HEK293 (cell line): ENCODE results near the gene ZCCHC8.

Experiments used
- IKZF3 ChIP-seq: fragments of 450-650 bp; IDR thresholded peaks from 2 replicates; pipeline ENCODE4 v1.5.0; 2018; ENCODE audit warnings: missing biosample characterization, mild to moderate bottlenecking, missing genetic modification characterization, moderate library complexity
- KLF8 ChIP-seq: fragments of 450-650 bp; formaldehyde crosslinking; IDR thresholded peaks from 2 replicates; pipeline ENCODE4 v1.5.1; 2016; ENCODE audit warnings: missing biosample characterization, missing genetic modification characterization
- MEIS1 ChIP-seq: sonication (generic); formaldehyde crosslinking; IDR thresholded peaks from 2 replicates; pipeline ENCODE4 v1.8.1; 2022; ENCODE audit warnings: missing genetic modification reagents, mild to moderate bottlenecking, borderline replicate concordance
- PATZ1 ChIP-seq: fragments of 450-650 bp; formaldehyde crosslinking; IDR thresholded peaks from 2 replicates; pipeline ENCODE4 v1.5.1; 2016; ENCODE audit warnings: missing biosample characterization, missing genetic modification characterization
- PBX3 ChIP-seq: sonication (generic); formaldehyde crosslinking; IDR thresholded peaks from 2 replicates; pipeline ENCODE4 v1.8.1; 2022; ENCODE audit warnings: mild to moderate bottlenecking, moderate library complexity, missing genetic modification reagents
- PRDM6 ChIP-seq: fragments of 450-650 bp; formaldehyde crosslinking; IDR thresholded peaks from 2 replicates; pipeline ENCODE4 v1.5.1; 2017; ENCODE audit warnings: missing biosample characterization, missing genetic modification characterization
- SCRT2 ChIP-seq: fragments of 450-650 bp; formaldehyde crosslinking; IDR thresholded peaks from 2 replicates; pipeline ENCODE4 v1.5.1; 2016; ENCODE audit warnings: missing biosample characterization, missing genetic modification characterization
- SP7 ChIP-seq: fragments of 450-650 bp; formaldehyde crosslinking; IDR thresholded peaks from 2 replicates; pipeline ENCODE4 v1.5.1; 2016; ENCODE audit warnings: missing biosample characterization, missing genetic modification characterization
- YY1 ChIP-seq: fragments of 450-650 bp; formaldehyde crosslinking; IDR thresholded peaks from 2 replicates; pipeline ENCODE4 v1.5.1; 2018; ENCODE audit warnings: missing biosample characterization, missing genetic modification characterization
- ZBTB10 ChIP-seq: fragments of 450-650 bp; formaldehyde crosslinking; IDR thresholded peaks from 2 replicates; pipeline ENCODE4 v1.5.1; 2016; ENCODE audit warnings: missing biosample characterization, missing genetic modification characterization
- ZBTB20 ChIP-seq: fragments of 450-650 bp; formaldehyde crosslinking; IDR thresholded peaks from 2 replicates; pipeline ENCODE4 v1.5.1; 2016; ENCODE audit warnings: missing biosample characterization, missing genetic modification characterization
- ZBTB26 ChIP-seq: fragments of 450-650 bp; formaldehyde crosslinking; optimal IDR thresholded peaks from 2 replicates; pipeline ENCODE3; 2016; ENCODE audit warnings: missing biosample characterization, mild to moderate bottlenecking, missing genetic modification characterization
- ZBTB8A ChIP-seq: fragments of 450-650 bp; formaldehyde crosslinking; IDR thresholded peaks from 2 replicates; pipeline ENCODE4 v1.5.1; 2016; ENCODE audit warnings: missing biosample characterization, missing genetic modification characterization
- ZEB2 ChIP-seq: fragments of 450-650 bp; formaldehyde crosslinking; IDR thresholded peaks from 2 replicates; pipeline ENCODE4 v1.5.1; 2016; ENCODE audit warnings: missing biosample characterization, missing genetic modification characterization
- ZFHX2 ChIP-seq: fragments of 450-650 bp; formaldehyde crosslinking; conservative IDR thresholded peaks from 2 replicates; pipeline ENCODE4 v1.5.1; 2016; ENCODE audit warnings: missing biosample characterization, missing genetic modification characterization
- ZIC2 ChIP-seq: fragments of 450-650 bp; formaldehyde crosslinking; IDR thresholded peaks from 2 replicates; pipeline ENCODE4 v1.5.1; 2016; ENCODE audit warnings: missing biosample characterization, missing genetic modification characterization
- ZNF121 ChIP-seq: fragments of 450-650 bp; formaldehyde crosslinking; IDR thresholded peaks from 2 replicates; pipeline ENCODE4 v1.5.1; 2016; ENCODE audit warnings: missing biosample characterization, missing genetic modification characterization
- ZNF140 ChIP-seq: fragments of 450-650 bp; formaldehyde crosslinking; IDR thresholded peaks from 2 replicates; pipeline ENCODE4 v1.5.1; 2016; ENCODE audit warnings: missing biosample characterization, missing genetic modification characterization
- ZNF146 ChIP-seq: fragments of 450-650 bp; formaldehyde crosslinking; IDR thresholded peaks from 2 replicates; pipeline ENCODE4 v1.5.1; 2016; ENCODE audit warnings: missing biosample characterization, missing genetic modification characterization
- ZNF148 ChIP-seq: fragments of 450-650 bp; formaldehyde crosslinking; IDR thresholded peaks from 2 replicates; pipeline ENCODE4 v1.5.0; 2017; ENCODE audit warnings: missing biosample characterization, missing genetic modification characterization, borderline replicate concordance
- ZNF18 ChIP-seq: fragments of 450-650 bp; formaldehyde crosslinking; IDR thresholded peaks from 2 replicates; pipeline ENCODE4 v1.5.1; 2016; ENCODE audit warnings: missing biosample characterization, missing genetic modification characterization
- ZNF221 ChIP-seq: fragments of 450-650 bp; formaldehyde crosslinking; IDR thresholded peaks from 2 replicates; pipeline ENCODE4 v1.5.1; 2017; ENCODE audit warnings: missing biosample characterization, missing genetic modification characterization, borderline replicate concordance
- ZNF423 ChIP-seq: fragments of 450-650 bp; formaldehyde crosslinking; IDR thresholded peaks from 2 replicates; pipeline ENCODE4 v1.5.1; 2016; ENCODE audit warnings: missing biosample characterization, missing genetic modification characterization
- ZNF600 ChIP-seq: fragments of 450-650 bp; formaldehyde crosslinking; IDR thresholded peaks from 2 replicates; pipeline ENCODE4 v1.5.1; 2016; ENCODE audit warnings: missing biosample characterization, missing genetic modification characterization
- ZNF654 ChIP-seq: fragments of 450-650 bp; formaldehyde crosslinking; IDR thresholded peaks from 2 replicates; pipeline ENCODE4 v1.5.1; 2016; ENCODE audit warnings: low read depth, missing biosample characterization, missing genetic modification characterization
- ZNF660 ChIP-seq: fragments of 450-650 bp; IDR thresholded peaks from 2 replicates; pipeline ENCODE4 v1.5.1; 2018; ENCODE audit warnings: missing biosample characterization, mild to moderate bottlenecking, missing genetic modification characterization
- ZNF843 ChIP-seq: fragments of 450-650 bp; formaldehyde crosslinking; IDR thresholded peaks from 2 replicates; pipeline ENCODE4 v1.5.1; 2016; ENCODE audit warnings: missing biosample characterization, missing genetic modification characterization

Gene ZCCHC8

GRCh38 chr12:122499991-122500684 lies 594 bp downstream of the ZCCHC8 start (continued):
- no peak for TF ChIP-seq ZNF148 (tag by site-specific recombination)
- TF ChIP-seq ZIC2: peak; percentile 91
- no peak; the same call in 1 of the 2 replicates for TF ChIP-seq ZNF843 (tag by site-specific recombination)
- TF ChIP-seq ZNF18 (tag by site-specific recombination): no peak
- TF ChIP-seq ZNF146 (tag by site-specific recombination): no peak
- no peak for TF ChIP-seq ZNF221 (tag by site-specific recombination)
- peak; percentile 66 for TF ChIP-seq IKZF3 (tag by site-specific recombination)
- peak; percentile 96 for TF ChIP-seq ZBTB20 (tag by site-specific recombination)
- TF ChIP-seq ZFHX2 (tag by site-specific recombination): peak; percentile 76
- no peak for TF ChIP-seq YY1
- TF ChIP-seq SCRT2 (tag by site-specific recombination): peak; percentile 62
- TF ChIP-seq ZBTB26 (tag by site-specific recombination): peak; percentile 91
- TF ChIP-seq ZNF654 (tag by site-specific recombination): no peak
- 0 out of 2 replicates have a peak, but pooled peaks have one; percentile 60 for TF ChIP-seq PBX3 (CRISPR knock-in tag)
- no peak for TF ChIP-seq ZNF140 (tag by site-specific recombination)
- peak; percentile 81 for TF ChIP-seq PATZ1 (tag by site-specific recombination)
- TF ChIP-seq ZNF660 (tag by site-specific recombination): 0 out of 2 replicates have a peak, but pooled peaks have one; percentile 41
- 0 out of 2 replicates have a peak, but pooled peaks have one; percentile 15 for TF ChIP-seq ZNF423 (tag by site-specific recombination)
- peak; percentile 63 for TF ChIP-seq ZEB2
- TF ChIP-seq ZBTB10 (tag by site-specific recombination): peak; percentile 58; the same call in 1 of the 2 replicates
- TF ChIP-seq ZBTB8A: peak; percentile 77
- peak; percentile 77 for TF ChIP-seq ZNF121 (tag by site-specific recombination)
- TF ChIP-seq KLF8: peak; percentile 83; the same call in 1 of the 2 replicates
- 0 out of 2 replicates have a peak, but pooled peaks have one; percentile 29 for TF ChIP-seq PRDM6 (tag by site-specific recombination)
- no peak for TF ChIP-seq MEIS1 (CRISPR knock-in tag)
- TF ChIP-seq SP7 (tag by site-specific recombination): peak; percentile 64; the same call in 1 of the 2 replicates
- peak; percentile 95 for TF ChIP-seq ZNF600 (tag by site-specific recombination)
